ENCODE data around the gene CCDC158.
"Not testable (repeated sequence)": the region's sequence is repeated elsewhere in the genome, so short reads cannot be mapped to it uniquely, and the experiment has no call there.

CCDC158 gene

DNA sequence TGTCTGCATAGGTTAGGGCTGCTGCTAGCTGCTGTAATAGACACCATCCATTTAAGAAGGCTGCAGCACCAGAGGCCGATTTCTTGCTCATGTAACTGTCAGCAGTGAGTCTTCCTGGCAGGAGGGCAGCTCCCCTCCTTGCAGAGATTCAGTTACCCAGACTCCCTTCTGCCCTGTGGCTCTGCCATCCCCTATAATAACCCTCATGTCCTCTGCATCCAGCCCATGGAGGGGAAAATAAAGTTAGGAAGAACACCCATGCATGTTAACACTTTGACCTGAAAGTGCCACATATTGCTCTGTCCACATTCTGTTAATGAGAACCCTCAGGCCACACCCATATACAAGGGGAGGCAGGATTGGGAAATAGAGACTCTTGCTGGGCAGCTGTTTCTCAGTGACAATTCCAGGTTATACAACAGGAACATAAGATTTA, 109.0 kb downstream of the CCDC158 start:
- DNase-seq: no peak

DNA sequence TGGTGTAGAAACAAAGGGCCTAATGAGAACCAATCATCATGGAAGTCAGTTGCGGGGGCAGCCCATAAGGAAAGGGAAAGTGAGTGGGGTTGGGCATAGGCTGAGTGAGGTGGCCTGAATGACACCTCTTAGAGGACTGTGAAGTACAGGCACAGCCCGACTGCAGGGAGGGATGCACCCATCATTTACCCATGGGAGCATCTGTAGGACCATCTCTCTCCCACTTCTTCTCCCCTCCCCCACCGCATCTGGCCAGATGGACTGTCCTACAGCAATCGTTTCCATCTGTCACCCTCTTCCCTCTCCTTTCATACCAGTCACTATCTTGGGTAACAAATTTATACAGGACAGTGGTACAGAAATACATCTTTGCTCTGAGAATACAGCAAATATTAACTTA, 110.3 kb downstream of the CCDC158 start:
- DNase-seq: no peak

DNA sequence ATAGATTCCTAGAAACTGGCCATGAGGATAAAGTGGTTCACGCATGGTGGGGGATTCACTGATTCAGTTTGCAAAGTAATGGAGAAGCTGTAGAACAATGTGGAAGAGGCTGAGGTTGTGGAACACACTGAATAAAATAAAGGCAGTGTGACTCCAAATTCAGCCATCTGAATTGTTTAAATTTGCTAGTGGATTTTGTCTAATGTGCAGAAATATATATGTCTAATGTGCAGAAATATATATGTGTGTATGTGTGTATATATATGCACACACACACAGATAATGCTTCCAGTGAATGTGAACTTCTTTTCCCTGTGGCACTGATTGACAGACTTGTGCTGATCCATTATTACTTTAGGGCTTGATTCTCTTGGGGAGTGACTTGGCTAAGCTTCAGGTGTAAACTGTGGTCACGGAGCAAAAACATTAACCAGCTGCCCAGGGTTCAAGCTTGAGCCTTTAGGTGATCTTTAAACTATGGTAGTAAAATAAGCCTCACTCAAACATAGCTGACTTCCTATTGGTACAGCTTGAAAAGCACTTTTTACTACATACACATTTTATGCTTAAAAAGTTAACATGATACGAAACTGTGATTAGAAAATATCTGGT, 110.9 kb downstream of the CCDC158 start:
- no peak for DNase-seq

DNA sequence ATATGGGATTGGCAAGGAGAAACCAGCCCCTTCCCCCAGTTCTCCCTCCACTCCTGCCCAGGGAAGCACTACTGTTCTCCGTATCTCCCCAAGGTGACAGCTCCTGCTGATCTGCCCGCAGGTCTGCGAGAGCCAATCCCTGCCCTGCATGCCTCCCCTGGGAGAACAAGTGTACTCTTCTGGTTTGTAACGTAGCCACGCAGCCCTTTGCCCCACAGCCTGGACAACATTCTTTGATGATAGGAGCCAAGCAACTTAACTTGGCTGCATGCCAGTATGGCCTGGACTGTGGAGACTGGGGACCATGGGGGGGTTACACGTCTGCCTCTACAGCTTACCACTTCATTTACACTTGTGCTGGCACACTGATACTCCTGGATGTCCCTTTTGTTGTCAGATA, 112.4 kb downstream of the CCDC158 start:
- DNase-seq: peak in 1 of 56 donors; percentile 32

DNA sequence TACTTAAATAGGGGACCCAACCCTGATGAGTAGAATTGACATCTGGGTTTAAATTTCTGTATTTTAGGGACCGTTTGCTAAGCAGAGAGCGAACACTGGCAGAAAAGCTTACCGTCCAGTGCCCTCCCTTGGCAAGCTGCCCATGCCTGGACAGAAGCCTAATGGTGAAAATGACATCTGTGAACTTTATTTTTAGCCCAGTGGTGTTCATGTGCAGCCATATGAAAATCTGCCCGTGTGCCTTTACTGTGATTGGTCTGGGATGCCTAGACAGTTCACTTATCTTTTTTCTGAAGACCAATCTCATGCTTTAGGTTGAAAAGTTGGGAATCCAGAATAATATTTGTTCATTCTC, 113.3 kb downstream of the CCDC158 start:
- peak in 1 of 56 donors; percentile 26 for DNase-seq

DNA sequence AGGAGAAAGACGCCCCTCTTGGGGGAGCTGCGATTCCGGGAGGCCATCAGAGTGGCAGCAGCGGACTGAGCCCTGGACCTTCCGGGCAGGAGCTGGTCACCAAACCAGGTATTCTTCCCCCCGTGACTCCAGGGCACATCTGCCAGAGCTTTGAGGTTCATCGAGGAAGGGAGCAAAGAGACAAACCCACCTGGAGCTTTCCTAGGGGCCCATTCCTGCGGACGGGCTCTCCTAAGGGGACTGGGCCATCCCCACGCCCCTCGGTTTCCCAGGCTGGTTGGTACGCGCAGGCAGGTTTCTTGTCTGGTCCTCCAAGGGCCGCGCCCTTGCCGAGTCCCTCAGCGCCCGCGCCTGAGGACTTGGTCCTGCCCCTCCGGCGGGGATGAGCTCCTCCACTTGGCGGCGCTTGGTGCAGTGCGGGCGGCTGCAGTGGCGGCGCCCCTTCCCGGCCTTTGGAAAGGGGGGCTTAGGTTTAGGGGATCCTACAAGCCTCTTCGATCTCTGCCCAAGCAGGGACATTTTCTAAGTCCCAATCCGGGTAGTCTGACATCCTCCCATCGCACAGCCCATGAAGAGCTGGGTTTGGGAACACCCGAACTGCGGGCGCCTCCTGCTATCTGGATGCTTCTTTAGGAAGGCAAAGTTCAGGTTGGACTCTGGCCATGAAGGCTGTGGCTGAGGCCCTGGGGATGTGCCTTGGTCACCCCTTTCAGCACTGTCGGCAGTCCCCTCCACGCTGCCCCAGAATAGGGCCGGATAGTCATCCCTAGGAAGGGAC, 113.9 kb downstream of the CCDC158 start:
- DNase-seq: peak in 20 of 56 donors; percentile 5 to 56 (median 16)

DNA sequence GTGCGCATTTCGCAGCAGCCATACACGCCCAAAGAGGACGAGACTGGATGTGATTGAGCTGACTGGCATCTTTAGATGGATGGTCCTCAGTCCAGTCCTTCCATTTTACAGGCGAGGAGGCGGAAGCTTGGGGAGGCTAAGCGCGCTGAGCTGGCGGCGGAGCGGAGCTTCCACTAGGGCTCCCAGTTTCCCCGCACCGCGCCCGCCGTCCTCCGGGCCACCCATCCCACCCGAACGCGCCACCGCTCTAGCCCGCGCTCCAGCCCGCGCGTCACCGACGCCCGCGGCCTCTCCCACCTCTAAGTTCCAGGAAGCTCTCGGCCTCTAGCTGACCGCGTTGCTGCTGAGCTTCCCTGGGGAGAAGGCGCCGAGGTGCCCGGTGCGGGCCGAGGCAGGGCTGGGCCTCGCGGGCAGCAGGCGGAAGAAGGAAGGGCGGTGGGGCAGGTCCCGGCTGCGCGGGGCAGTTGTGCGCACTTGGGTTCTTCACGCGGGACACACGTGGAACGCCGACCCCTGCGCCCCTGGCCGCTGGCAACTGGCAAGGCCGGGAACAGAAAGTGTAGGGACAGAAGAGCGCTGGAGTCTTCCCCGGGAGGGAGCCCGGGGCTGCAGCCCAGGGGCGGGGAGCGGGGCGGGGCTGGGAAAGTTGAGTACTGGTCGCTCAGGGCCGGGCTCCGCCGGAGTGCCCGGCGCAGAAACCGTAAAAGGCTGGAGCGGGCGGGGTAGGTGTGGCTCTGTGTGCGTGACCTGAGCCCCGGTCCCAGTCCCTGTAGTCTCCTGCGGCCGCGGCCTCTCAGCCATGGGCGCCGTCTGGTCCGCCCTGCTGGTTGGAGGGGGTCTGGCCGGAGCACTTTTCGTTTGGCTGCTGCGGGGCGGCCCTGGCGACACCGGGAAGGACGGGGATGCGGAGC, 114.7 kb downstream of the CCDC158 start, which contains the start of gene STBD1:
Gene STBD1, plus strand, starts transcription at position 763 of the 911 bp plus-strand sequence. Its CDS starts 37 bp downstream, at position 800.
- peak in 39 of 56 donors; percentile 8 to 67 (median 35) for DNase-seq

DNA sequence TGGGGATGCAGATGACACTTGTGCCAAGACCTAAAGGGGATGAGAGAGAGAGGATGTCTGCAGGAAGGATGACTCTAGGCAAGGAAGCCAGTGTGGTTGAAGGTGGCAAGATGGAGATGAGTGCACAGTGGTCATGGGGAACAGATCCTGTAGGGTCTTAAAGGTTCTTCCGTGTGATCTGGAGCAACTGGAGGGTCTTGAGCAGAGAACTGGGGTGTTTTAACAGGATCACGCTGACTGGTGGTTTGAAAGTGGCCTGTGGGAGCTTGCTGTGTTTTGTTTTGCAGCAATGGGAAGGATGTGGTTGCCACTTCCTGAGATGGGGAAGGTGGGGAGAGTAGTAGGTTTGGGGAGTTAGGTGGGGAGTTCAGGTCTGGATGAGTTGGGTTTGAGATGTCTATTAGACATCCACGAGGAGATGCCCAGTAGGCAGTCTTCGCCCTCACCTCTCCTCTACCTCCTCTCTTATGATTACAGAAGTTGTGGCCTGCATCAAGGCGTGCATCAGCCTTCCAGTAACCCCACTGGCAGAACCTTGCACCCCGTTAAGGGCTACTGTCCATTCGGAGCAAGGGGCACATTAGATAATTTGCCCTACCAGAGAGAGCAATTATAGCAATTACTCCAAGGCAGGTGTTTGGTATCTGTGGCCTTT, 115.8 kb downstream of the CCDC158 start:
- no peak for DNase-seq

DNA sequence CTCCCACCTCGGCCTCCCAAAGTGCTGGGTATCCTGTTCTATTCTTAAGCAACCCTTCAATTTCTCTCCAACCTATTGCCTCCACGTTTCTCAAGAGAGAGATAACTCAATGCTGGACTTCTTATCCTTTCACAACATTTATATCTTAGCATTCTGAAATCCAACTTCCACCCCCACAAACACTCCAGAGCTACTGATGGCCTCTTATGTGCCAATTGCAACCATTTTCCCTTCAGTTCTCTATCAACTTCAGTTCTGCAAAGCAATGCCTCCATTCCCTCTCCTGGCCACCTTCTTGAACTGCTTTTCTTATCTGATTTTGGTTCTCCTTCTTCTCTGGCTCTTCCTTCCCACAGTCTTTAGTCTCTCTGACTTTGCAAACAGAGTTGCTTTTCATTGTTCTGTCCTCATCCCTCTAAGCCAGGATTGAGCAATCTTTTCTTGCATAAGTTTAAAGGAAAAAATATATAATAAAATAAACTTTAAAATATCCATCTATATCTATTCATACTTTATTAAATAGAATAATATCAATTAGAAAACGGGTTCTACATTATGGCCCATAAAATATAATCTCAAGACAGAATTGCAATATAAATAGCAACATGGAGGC, 118.0 kb downstream of the CCDC158 start:
- DNase-seq: no peak

DNA sequence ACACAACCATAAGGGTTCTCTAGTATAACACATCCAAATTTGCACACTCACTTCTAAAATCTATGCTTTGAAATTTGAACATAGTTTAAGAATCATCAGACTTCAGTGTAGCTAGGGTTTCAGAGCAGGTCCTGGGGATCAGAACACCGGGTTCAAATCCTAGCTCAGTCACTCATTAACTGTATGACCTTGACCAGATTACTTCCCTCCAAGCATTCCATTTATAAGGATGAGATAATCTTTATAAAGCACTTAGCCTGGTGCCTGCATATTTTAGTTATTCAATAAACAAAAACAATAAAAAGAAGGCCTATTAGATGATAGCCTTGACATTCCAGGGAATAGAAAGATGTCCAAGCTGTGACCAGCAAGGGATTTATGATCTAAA, 119.2 kb downstream of the CCDC158 start:
- no peak for DNase-seq

DNA sequence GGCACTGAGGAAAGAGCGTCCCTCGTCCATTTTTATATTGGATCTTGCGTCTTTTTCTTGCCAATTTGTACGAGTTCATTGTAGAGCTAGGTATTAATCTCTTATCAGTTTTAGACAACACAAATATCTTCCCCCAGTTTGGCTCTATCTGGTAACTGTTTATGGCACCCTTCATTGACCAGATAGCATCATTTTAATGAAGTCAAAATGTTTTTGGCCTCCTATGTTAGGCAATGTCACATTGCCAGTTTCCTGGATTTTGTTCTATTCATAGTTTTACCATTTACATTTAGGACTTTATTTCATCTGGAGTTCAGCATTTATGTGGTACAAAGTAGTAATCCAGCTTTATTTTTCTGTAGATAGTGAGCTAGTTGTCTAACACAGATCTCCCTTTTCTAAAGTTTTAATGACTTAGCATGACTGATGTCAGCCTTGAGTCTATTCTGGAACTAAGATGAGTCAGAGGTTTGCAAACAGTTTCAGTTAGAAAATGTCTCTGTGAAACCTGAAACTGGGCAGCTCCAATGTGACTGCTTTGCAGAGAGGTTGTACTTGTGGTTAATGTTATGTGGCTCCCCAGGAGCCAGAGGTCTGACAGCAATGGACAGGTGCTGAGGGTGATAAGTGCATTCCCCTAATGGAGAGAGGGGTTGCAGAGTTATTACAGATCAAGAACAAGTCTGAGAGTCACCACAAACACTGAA, 119.7 kb downstream of the CCDC158 start:
- DNase-seq: no peak

DNA sequence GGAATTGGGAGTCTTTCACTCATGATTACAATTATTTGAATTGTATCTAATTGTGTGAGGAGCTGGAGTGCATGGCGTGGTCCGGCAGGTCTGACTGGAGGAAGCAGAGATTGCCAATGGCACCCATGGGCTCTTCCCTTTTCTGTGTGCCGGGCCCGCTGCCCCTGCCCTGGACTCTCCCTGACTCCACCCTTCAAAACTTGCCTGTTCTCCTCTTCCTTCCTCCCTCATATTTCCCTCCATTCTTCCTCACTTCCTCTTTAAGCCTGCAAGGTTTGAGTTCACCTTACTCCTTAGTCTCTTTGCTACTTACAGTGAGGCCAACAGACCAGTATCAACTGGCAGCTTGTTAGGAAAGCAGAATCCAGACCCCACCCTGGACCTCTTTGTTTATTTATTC, 120.9 kb downstream of the CCDC158 start:
- DNase-seq: no peak

DNA sequence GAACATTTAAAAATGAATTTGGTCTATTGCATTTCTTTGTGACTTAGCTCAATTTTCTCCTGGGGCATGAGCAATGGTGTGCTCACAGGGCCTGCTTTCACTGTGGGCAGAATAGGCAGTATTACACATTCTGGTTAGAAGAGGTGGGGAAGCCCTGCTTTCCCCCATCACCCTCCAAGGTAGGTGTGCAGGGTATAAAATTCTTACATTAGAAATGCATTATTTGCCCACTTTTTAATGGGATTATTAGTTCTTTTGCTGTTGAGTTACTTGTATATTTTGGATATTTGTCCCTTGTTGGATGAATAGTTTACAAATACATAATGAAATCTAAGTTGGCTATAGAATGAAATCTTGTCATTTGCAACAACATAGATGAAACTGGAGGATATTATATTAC, 122.7 kb downstream of the CCDC158 start:
- no peak for DNase-seq

DNA sequence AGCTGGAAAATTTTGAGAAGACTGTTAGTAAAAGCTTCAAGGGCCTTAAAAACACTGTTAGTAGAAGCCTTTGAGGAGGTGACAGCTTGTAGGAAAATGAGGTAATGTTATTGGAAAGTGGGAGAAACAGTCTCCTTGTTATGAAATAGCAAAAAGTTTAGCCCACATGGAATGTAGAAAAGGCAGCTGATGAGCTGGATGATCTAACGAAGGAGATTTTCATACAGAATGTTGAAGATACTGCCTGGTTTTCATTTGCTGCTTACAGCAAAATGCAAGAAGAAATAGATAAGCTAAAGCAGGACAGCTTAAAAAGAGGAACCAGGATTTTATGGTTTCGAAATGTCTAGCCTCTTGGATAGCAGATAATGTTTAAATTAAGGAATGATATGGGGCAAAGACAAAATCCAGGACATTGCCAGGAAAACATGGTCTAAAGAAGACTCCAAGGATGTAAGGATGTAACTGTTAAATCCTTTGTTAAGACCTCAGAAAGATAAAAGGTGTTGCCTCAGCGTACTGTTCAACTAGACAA, 124.6 kb downstream of the CCDC158 start:
- no peak for DNase-seq

DNA sequence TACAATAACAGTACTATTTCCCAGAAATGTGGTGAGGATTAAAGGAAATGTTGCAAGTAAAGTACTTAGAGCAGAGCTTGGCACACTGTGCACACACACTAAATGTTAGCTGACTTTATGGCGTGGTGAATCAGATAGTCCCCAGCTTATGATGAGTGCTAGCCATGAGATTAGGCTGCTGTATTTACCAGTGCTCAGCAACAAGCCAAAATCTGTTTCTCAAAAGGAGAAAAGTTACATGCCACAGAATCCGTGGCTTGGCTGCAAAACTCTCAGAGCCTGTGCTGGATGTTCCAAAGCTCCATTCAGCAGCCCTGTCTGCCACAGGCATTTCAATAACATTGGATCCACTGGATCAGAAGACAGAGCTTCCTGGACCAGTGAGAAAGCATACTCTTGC, 127.2 kb downstream of the CCDC158 start:
- DNase-seq: no peak

DNA sequence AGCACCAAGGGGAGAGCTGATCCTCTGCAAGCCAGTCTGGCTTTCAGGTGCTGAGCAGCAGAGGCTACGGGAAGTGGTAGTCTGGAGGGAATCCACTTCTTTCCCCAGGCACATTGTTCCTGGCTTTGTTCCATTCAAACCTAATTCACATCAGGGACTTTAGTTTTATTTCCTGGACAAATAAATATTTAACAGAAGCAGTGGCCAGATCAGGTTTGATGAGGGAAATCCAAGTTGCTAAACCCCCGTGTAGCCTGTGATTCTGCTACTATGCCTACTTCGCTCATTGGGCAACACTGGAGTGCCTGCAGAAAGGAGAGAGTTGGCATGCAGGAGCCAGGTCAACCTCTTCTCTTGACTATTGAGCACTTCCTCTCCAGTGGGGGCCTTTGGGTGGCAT, 128.2 kb downstream of the CCDC158 start:
- no peak for DNase-seq

DNA sequence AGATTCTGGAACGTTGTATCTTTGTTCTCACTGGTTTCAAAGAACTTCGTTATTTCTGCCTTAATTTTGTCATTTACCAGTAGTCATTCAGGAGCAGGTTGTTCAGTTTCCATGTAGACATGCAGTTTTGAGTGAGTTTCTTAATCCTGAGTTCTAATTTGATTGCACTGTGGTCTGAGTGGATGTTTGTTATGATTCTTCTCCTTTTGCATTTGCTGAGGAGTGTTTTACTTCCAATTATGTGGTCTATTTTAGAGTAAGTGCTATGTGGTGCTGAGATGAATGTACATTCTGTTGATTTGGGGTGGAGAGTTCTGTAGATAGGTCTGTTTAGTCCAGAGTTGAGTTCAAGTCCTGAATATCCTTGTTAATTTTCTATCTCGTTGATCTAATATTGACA, 133.1 kb downstream of the CCDC158 start:
- not testable (repeated sequence) for DNase-seq

DNA sequence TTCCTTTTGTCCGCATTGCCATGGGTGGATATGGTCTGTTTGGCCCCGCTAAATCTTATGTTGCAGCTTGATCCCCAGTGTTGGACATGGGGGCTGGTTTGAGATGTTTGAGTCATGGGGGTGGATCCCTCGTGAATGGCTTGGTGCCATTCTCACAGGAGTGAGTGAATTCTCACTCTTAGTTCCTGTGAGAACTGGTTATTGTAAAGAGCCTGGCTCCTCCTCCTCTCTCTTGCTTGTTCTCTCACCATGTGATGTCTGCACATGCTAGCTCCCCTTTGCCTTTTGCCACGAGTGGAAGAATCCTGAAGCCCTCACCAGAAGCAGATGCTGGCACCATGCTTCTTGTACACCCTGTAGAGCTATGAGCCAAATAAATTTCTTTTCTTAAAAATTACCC, 137.0 kb downstream of the CCDC158 start:
- no peak for DNase-seq

DNA sequence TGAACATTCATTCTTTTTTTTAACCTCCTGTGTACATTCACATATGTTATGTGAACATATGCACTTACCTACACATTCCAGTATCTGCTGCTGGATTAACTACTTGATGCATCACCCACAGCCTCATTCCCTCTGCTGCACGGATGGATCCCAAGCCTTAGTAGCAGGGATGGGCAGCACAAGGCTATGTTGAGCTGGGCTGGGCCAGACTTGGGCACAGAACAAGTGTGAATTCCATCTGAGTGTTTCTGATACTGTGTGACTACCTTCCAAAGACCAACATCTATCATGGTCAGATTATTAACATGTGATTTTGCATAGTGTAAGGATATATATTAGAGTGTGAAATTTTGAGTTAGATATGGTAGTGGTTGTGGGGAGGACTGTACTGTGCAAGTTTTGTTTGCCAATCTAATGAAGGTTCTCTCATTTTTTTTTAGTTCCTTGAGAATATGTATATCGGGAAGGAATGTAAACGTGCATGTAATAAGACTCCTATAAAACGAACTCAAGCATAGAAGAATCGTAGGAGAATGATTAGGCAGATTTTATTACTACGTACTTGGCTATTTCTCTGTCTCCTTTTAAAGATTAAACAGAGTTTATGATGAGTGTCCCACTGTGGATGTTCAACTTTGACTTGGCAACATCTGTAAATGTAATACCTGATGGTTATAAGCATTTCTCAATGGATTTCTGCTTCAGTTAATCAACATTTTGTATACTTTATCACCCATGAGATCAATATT, 137.8 kb downstream of the CCDC158 start:
- no peak for DNase-seq

Measured in amygdala (tissue), 56 donors.